IMR-90 (cell line): ENCODE data around the gene XKR7. TPM values are rescaled to one million over a fixed set of nuclear protein-coding genes. Genes with fewer than 3 reads are reported as not detected.

Experiments
- ATAC-seq: fragments of 200-7000 bp; cut with Tn5 transposase; 2 replicates; pipeline ENCODE4 v1.9.1; 2020; ENCODE audit warnings: low read depth, mild to moderate bottlenecking, moderate library complexity
- BruUV-seq: library from RNA; stranded (reverse); fragments of 400-500 nt; replicated peaks from 2 replicates; lab custom pipeline; 2021; lab: Mats Ljungman, UMichigan
- CTCF ChIA-PET: fragments of 300-600 bp; formaldehyde crosslinking; extraction: SDS; loops from one replicate; lab custom pipeline; 2021; ENCODE audit warnings: antibody characterized with exemption; lab: Yijun Ruan, JAX
- POLR2A ChIA-PET: fragments of 300-600 bp; sonication (Branson Sonifier 250); formaldehyde crosslinking; loops from one replicate; lab custom pipeline; 2022; ENCODE audit warnings: antibody characterized with exemption; ENCODE audit not compliant: unreplicated experiment; lab: Charles Lee
- DNase-seq: peaks from one replicate; pipeline ENCODE4 v3.0.0; 2013
- H2AFZ ChIP-seq: replicated peaks from 2 replicates; pipeline ENCODE3; 2013; ENCODE audit warnings: low read length, mild to moderate bottlenecking; ENCODE audit not compliant: poor library complexity
- H2AK5ac ChIP-seq: 2 replicates; pipeline ENCODE4 v1.6.1; 2013; ENCODE audit warnings: low read depth, low read length, inconsistent platforms
- H2AK9ac ChIP-seq: replicated peaks from 2 replicates; pipeline ENCODE3; 2013; ENCODE audit warnings: mild to moderate bottlenecking, low read depth, low read length, moderate library complexity; ENCODE audit not compliant: poor library complexity
- H2BK120ac ChIP-seq: 2 replicates; pipeline ENCODE4 v1.6.1; 2013; ENCODE audit warnings: low read depth, low read length, inconsistent platforms
- H2BK15ac ChIP-seq: 3 replicates; pipeline ENCODE4 v1.6.1; 2013; ENCODE audit warnings: low read depth, low read length, inconsistent platforms
- H2BK20ac ChIP-seq: 2 replicates; pipeline ENCODE4 v1.6.1; 2013; ENCODE audit warnings: low read depth, mild to moderate bottlenecking, inconsistent platforms, low read length, moderate library complexity
- H2BK5ac ChIP-seq: 2 replicates; pipeline ENCODE4 v1.6.1; 2013; ENCODE audit warnings: mild to moderate bottlenecking, low read depth, low read length, inconsistent platforms; ENCODE audit not compliant: poor library complexity, severe bottlenecking
- H3K14ac ChIP-seq: replicated peaks from 2 replicates; pipeline ENCODE4 v1.6.1; 2013; ENCODE audit warnings: low read depth, low read length, inconsistent platforms
- H3K18ac ChIP-seq: 2 replicates; pipeline ENCODE4 v1.6.1; 2013; ENCODE audit warnings: low read depth, low read length, control low read depth
- H3K23ac ChIP-seq: 2 replicates; pipeline ENCODE4 v1.6.1; 2013; ENCODE audit warnings: low read depth, low read length, inconsistent platforms
- H3K27ac ChIP-seq: 2 replicates; pipeline ENCODE4 v1.5.1; 2013; ENCODE audit warnings: mild to moderate bottlenecking, control low read depth, low read length; ENCODE audit not compliant: insufficient read depth
- H3K27me3 ChIP-seq: 2 replicates; pipeline ENCODE4 v1.6.1; 2013; ENCODE audit warnings: low read length; ENCODE audit not compliant: control insufficient read depth, insufficient read depth
- H3K36me3 ChIP-seq: 2 replicates; pipeline ENCODE4 v1.6.1; 2013; ENCODE audit warnings: low read length, mixed read lengths; ENCODE audit not compliant: control insufficient read depth, insufficient read depth
- H3K4ac ChIP-seq: 2 replicates; pipeline ENCODE4 v1.6.1; 2013; ENCODE audit warnings: low read depth, low read length, inconsistent platforms
- H3K4me1 ChIP-seq: 2 replicates; pipeline ENCODE4 v1.6.1; 2013; ENCODE audit warnings: low read length, mixed read lengths; ENCODE audit not compliant: control insufficient read depth, insufficient read depth
- H3K4me2 ChIP-seq: 2 replicates; pipeline ENCODE4 v1.6.1; 2013; ENCODE audit warnings: low read depth, mild to moderate bottlenecking, control low read depth, low read length, moderate library complexity
- H3K4me3 ChIP-seq: 2 replicates; pipeline ENCODE4 v1.5.1; 2013; ENCODE audit warnings: low read depth, mild to moderate bottlenecking, control low read depth, low read length, moderate library complexity; ENCODE audit not compliant: insufficient read depth
- H3K56ac ChIP-seq: 2 replicates; pipeline ENCODE4 v1.6.1; 2013; ENCODE audit warnings: low read length, inconsistent platforms; ENCODE audit not compliant: insufficient read depth; ENCODE audit errors: extremely low read depth
- H3K79me1 ChIP-seq, 2 experiments: 2 replicates each; pipeline ENCODE4 v1.6.1; 2013; ENCODE audit warnings: low read length in 2 of 2, inconsistent platforms in 1 of 2, low read depth in 1 of 2
- H3K9ac ChIP-seq: 2 replicates; pipeline ENCODE4 v1.6.1; 2013; ENCODE audit warnings: low read depth, low read length, control low read depth
- H3K9me1 ChIP-seq: 2 replicates; pipeline ENCODE4 v1.6.1; 2013; ENCODE audit warnings: low read length, inconsistent platforms; ENCODE audit not compliant: insufficient read depth
- H3K9me3 ChIP-seq: 2 replicates; pipeline ENCODE4 v1.6.1; 2013; ENCODE audit warnings: low read length; ENCODE audit not compliant: control insufficient read depth, insufficient read depth
- H4K20me1 ChIP-seq: 2 replicates; pipeline ENCODE4 v1.6.1; 2013; ENCODE audit warnings: low read length, inconsistent platforms; ENCODE audit not compliant: insufficient read depth
- H4K5ac ChIP-seq: 2 replicates; pipeline ENCODE4 v1.6.1; 2013; ENCODE audit warnings: mild to moderate bottlenecking, low read depth, low read length, control low read depth
- H4K8ac ChIP-seq, 2 experiments: 2 replicates each; pipeline ENCODE4 v1.6.1; 2013; ENCODE audit warnings: low read depth in 2 of 2, low read length in 2 of 2, control low read depth in 1 of 2, inconsistent platforms in 1 of 2
- H4K91ac ChIP-seq: 2 replicates; pipeline ENCODE4 v1.6.1; 2013; ENCODE audit warnings: low read depth, low read length, inconsistent platforms; ENCODE audit not compliant: insufficient read depth
- BHLHE40 ChIP-seq: fragments of 150-350 bp; IDR thresholded peaks from 2 replicates; pipeline ENCODE4 v1.6.1; 2016; ENCODE audit warnings: mild to moderate bottlenecking, low read depth, low read length
- CEBPB ChIP-seq: IDR thresholded peaks from 2 replicates; pipeline ENCODE4 v1.6.1; 2012; ENCODE audit warnings: low read depth, low read length, improper control_type of control experiment
- CHD1 ChIP-seq: IDR thresholded peaks from 2 replicates; pipeline ENCODE4 v1.6.1; 2012; ENCODE audit warnings: low read depth, low read length, improper control_type of control experiment
- FOS ChIP-seq: fragments of 150-350 bp; IDR thresholded peaks from 2 replicates; pipeline ENCODE4 v1.6.1; 2016; ENCODE audit warnings: low read depth, low read length
- MAFK ChIP-seq: IDR thresholded peaks from 2 replicates; pipeline ENCODE4 v1.6.1; 2012; ENCODE audit warnings: low read depth, low read length, improper control_type of control experiment
- MAZ ChIP-seq: IDR thresholded peaks from 2 replicates; pipeline ENCODE4 v1.6.1; 2012; ENCODE audit warnings: low read depth, mild to moderate bottlenecking, low read length, improper control_type of control experiment, moderate library complexity, borderline replicate concordance
- MXI1 ChIP-seq: IDR thresholded peaks from 2 replicates; pipeline ENCODE4 v1.6.1; 2012; ENCODE audit warnings: low read depth, mild to moderate bottlenecking, low read length, moderate library complexity, borderline replicate concordance
- NFE2L2 ChIP-seq: fragments of 150-350 bp; IDR thresholded peaks from 2 replicates; pipeline ENCODE4 v1.6.1; 2016; ENCODE audit warnings: low read depth, mild to moderate bottlenecking, low read length
- POLR2A ChIP-seq: IDR thresholded peaks from 2 replicates; pipeline ENCODE4 v1.6.1; 2012; ENCODE audit warnings: mild to moderate bottlenecking, low read depth, low read length
- RAD21 ChIP-seq: IDR thresholded peaks from 2 replicates; pipeline ENCODE4 v1.6.1; 2012; ENCODE audit warnings: low read length, improper control_type of control experiment
- RCOR1 ChIP-seq: IDR thresholded peaks from 2 replicates; pipeline ENCODE4 v1.6.1; 2012; ENCODE audit warnings: mild to moderate bottlenecking, low read length, improper control_type of control experiment; ENCODE audit not compliant: insufficient replicate concordance
- RFX5 ChIP-seq: IDR thresholded peaks from 2 replicates; pipeline ENCODE4 v1.8.0; 2012; ENCODE audit warnings: low read depth, mild to moderate bottlenecking, low read length, moderate library complexity
- SMC3 ChIP-seq: fragments of 150-350 bp; IDR thresholded peaks from 2 replicates; pipeline ENCODE4 v1.6.1; 2016; ENCODE audit warnings: low read depth, mild to moderate bottlenecking, antibody characterized with exemption, low read length, moderate library complexity
- WGBS, 2 experiments: methylation state at CpG; one replicate each; pipeline versions ENCODE4 v1.1.5 to v1.1.7; 2013; ENCODE audit warnings: missing lambda C conversion rate in 2 of 2; ENCODE audit not compliant: insufficient read length in 1 of 2; ENCODE audit errors: extremely low coverage in 2 of 2; 5-methylcytosine and 5-hydroxymethylcytosine counted together
- dilution Hi-C: fragments of 300-500 bp; cut with HindIII; formaldehyde crosslinking; loops from one replicate; pipeline ENCODE4 v1.14.3; 2018; ENCODE audit warnings: low sequenced_read_pairs; ENCODE audit not compliant: unreplicated experiment
- in situ Hi-C: fragments of 300-500 bp; cut with MboI; formaldehyde crosslinking; loops from 3 replicates; pipeline ENCODE4 v1.14.3; 2019; ENCODE audit warnings: low sequenced_read_pairs, inconsistent platforms, mixed read lengths
- intact Hi-C: fragments of 100-400 bp; cut with micrococcal nuclease; formaldehyde crosslinking; loops from 2 replicates; pipeline ENCODE4 v1.10.0; 2022
- polyA plus RNA-seq, 3 experiments: library from polyadenylated mRNA; depleted of rRNA; stranded (reverse); fragments of >200 nt; gene quantifications; 2 replicates each; pipeline ENCODE4 v1.2.3, GENCODE V29; 2012; ENCODE audit warnings: low replicate concordance in 1 of 3
- total RNA-seq: library from RNA; depleted of rRNA; stranded (reverse); fragments of >200 nt; gene quantifications from 2 replicates; pipeline ENCODE4 v1.2.3, GENCODE V29; 2012
- TF ChIP-seq, protein P1 (sequence below): conservative IDR thresholded peaks from 2 replicates; pipeline ENCODE4 v1.5.1; 2012; ENCODE audit warnings: mild to moderate bottlenecking, low read depth, low read length, improper control_type of control experiment
- TF ChIP-seq, protein P2 (sequence below): fragments of 150-350 bp; IDR thresholded peaks from 2 replicates; pipeline ENCODE4 v1.6.1; 2016; ENCODE audit warnings: low read depth, mild to moderate bottlenecking, low read length, moderate library complexity, borderline replicate concordance
- TF ChIP-seq, protein P3 (sequence below): fragments of 150-350 bp; IDR thresholded peaks from 2 replicates; pipeline ENCODE4 v1.6.1; 2017; ENCODE audit warnings: mild to moderate bottlenecking, antibody characterized with exemption, low read length, low read depth

Gene XKR7
- total and polyA plus RNA-seq, 2 of the 4 experiments (the other 2 are of a cell fraction) = not detected

DNA sequence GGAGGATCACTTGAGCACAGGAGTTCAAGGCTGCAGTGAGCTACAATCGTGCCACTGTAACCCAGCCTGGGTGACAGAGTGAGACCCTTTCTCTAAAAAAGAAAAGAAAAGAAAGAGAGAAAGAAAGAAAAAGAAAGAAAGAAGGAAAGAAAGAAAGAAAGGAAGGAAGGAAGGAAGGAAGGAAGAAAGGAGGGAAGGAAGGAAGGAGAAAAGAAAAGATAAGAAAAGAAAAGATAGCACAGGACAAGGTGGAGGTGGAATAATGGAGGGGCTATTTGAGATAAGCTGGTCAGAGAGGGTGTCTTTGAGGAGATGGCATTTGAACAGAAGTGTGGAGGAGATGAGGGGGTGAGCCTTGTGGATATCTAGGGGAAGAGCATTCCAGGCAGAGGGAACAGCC is 13.5 kb upstream of the XKR7 start:
- Histone ChIP-seq H2AK9ac (no peak overlapping the region), H4K91ac (no peak overlapping the region), H2BK20ac (no peak overlapping the region), H3K9me1 (no peaks in the 10 kb centered on the region), H3K4me1 (peaks cover 6% of the 10 kb centered on the region), H2BK15ac (no peak overlapping the region), H4K8ac (no peak overlapping the region), H3K14ac (no peak overlapping the region), H2AFZ (no peak overlapping the region), H3K36me3 (peaks cover 2% of the 10 kb centered on the region; the same call in 1 of the 2 replicates), H4K20me1 (no peaks in the 10 kb centered on the region; the same call in 1 of the 2 replicates), H3K27me3 (peaks cover 14% of the 10 kb centered on the region), H3K23ac (no peak overlapping the region), H4K5ac (no peak overlapping the region), H3K27ac (no peak overlapping the region), H3K9me3 (no peaks in the 10 kb centered on the region), H3K4ac (no peak overlapping the region), H3K4me3 (no peak overlapping the region), H3K4me2 (no peak overlapping the region), H2BK120ac (no peak overlapping the region), H3K18ac (no peak overlapping the region), H3K79me1 (peaks cover 15 to 23% of the 10 kb centered on the region in 2 experiments), H2BK5ac (no peak overlapping the region), H2AK5ac (no peak overlapping the region), H3K9ac (no peak overlapping the region), H3K56ac (no peak overlapping the region)
- no TSS peak for BruUV-seq
- TF ChIP-seq POLR2A (no peak), BHLHE40 (no peak), RAD21 (no peak), FOS (no peak), RCOR1 (no peak), NFE2L2 (no peak), MXI1 (no peak), CEBPB (no peak), MAZ (no peak), MAFK (no peak), CHD1 (no peak), RFX5 (no peak), SMC3 (no peak)
- TF ChIP-seq, protein P1, sequence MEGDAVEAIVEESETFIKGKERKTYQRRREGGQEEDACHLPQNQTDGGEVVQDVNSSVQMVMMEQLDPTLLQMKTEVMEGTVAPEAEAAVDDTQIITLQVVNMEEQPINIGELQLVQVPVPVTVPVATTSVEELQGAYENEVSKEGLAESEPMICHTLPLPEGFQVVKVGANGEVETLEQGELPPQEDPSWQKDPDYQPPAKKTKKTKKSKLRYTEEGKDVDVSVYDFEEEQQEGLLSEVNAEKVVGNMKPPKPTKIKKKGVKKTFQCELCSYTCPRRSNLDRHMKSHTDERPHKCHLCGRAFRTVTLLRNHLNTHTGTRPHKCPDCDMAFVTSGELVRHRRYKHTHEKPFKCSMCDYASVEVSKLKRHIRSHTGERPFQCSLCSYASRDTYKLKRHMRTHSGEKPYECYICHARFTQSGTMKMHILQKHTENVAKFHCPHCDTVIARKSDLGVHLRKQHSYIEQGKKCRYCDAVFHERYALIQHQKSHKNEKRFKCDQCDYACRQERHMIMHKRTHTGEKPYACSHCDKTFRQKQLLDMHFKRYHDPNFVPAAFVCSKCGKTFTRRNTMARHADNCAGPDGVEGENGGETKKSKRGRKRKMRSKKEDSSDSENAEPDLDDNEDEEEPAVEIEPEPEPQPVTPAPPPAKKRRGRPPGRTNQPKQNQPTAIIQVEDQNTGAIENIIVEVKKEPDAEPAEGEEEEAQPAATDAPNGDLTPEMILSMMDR = no peak
- TF ChIP-seq, protein P2, sequence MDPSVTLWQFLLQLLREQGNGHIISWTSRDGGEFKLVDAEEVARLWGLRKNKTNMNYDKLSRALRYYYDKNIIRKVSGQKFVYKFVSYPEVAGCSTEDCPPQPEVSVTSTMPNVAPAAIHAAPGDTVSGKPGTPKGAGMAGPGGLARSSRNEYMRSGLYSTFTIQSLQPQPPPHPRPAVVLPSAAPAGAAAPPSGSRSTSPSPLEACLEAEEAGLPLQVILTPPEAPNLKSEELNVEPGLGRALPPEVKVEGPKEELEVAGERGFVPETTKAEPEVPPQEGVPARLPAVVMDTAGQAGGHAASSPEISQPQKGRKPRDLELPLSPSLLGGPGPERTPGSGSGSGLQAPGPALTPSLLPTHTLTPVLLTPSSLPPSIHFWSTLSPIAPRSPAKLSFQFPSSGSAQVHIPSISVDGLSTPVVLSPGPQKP = no peak
- TF ChIP-seq, protein P3, sequence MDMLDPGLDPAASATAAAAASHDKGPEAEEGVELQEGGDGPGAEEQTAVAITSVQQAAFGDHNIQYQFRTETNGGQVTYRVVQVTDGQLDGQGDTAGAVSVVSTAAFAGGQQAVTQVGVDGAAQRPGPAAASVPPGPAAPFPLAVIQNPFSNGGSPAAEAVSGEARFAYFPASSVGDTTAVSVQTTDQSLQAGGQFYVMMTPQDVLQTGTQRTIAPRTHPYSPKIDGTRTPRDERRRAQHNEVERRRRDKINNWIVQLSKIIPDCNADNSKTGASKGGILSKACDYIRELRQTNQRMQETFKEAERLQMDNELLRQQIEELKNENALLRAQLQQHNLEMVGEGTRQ = no peak
- DNase-seq = no peak
- dilution Hi-C loops = no loop called here
- ChIA-PET POLR2A (no interaction called here), CTCF (interaction anchor here (0.6 kb wide), 1 partner anchor 78 kb away, joined by 3 read pairs; no protein-coding TSS in a partner anchor)
- in situ Hi-C loops = loop anchor here (10.0 kb wide), 2 partner anchors 100 to 130 kb away; no protein-coding TSS in a partner anchor
- WGBS, 2 experiments = no CpG with 5 or more reads among the region's 1 CpG
- no peak for ATAC-seq
- intact Hi-C loops = no loop called here
